ENCODE results near the gene ARMC12.

GRCh38 chr6:35730745-35731413 is 6.0 kb upstream of the ARMC12 start:
- no peak for TF ChIP-seq ZNF274 (IDR thresholded peaks at IDR 0.05; ENCODE audit: low read depth, low read length)
- TF ChIP-seq YY1 (IDR thresholded peaks at IDR 0.05; ENCODE audit: insufficient read depth, insufficient read length) = no peak

Measured in NT2/D1 (cell line).